Adrenal gland (tissue), 19 donors: ENCODE data around the gene CDHR3. TPM values are rescaled to one million over a fixed set of nuclear protein-coding genes. Genes with fewer than 3 reads are reported as not detected.

Experiments used
- DNase-seq, 7 donors: peaks; one replicate each; pipeline ENCODE4 v3.0.0-alpha.2; 2019 to 2020
- H3K27ac ChIP-seq, 5 donors: fragments of 200-600 bp; sonication (generic) in 4 of 5; 1 replicate in 3 of 5; 2 replicates in 2 of 5; pipeline versions ENCODE4 v1.5.1 to v1.8.0; 2016 to 2020; ENCODE audit warnings: mild to moderate bottlenecking in 1 of 5
- H3K27me3 ChIP-seq: fragments of 200-600 bp; 2 replicates; pipeline ENCODE4 v1.8.0; 2021
- H3K36me3 ChIP-seq, 2 donors: fragments of 200-600 bp; replicated peaks in 1 of 2; 1 replicate in 1 of 2; 2 replicates in 1 of 2; pipeline versions ENCODE4 v1.5.1 to v1.8.0; 2018 to 2022
- H3K4me1 ChIP-seq, 2 donors: fragments of 200-600 bp; replicated peaks in 1 of 2; 1 replicate in 1 of 2; 2 replicates in 1 of 2; pipeline versions ENCODE4 v1.5.1 to v1.8.0; 2018 to 2021
- H3K4me3 ChIP-seq, 4 donors: fragments of 200-600 bp; sonication (generic) in 3 of 4; one replicate each; pipeline ENCODE4 v1.5.1; 2016 to 2018
- H3K9me3 ChIP-seq, 3 donors: fragments of 200-600 bp; sonication (generic) in 1 of 3; replicated peaks in 1 of 3; 1 replicate in 2 of 3; 2 replicates in 1 of 3; pipeline versions ENCODE4 v1.5.1 to v1.8.0; 2016 to 2021
- CTCF ChIP-seq, 6 experiments: fragments of 450-650 bp in 4 of 6; fragments of 200-600 bp in 2 of 6; sonication (generic) in 1 of 6; IDR thresholded peaks; 1 replicate in 5 of 6; 2 replicates in 1 of 6; pipeline versions ENCODE4 v1.5.1 to v1.8.0; 2016 to 2021; ENCODE audit warnings: antibody characterized with exemption in 6 of 6, mild to moderate bottlenecking in 2 of 6, moderate library complexity in 1 of 6
- POLR2A ChIP-seq, 2 donors: fragments of 450-650 bp; IDR thresholded peaks; one replicate each; pipeline ENCODE4 v1.6.1; 2017; ENCODE audit warnings: antibody characterized with exemption in 2 of 2, mild to moderate bottlenecking in 2 of 2, moderate library complexity in 1 of 2
- WGBS, 4 donors: extraction: QIAGEN DNeasy Blood & Tissue Kit in 2 of 4; methylation state at CpG; one replicate each; pipeline versions ENCODE4 v1.1.5 to v1.1.7; 2013 to 2017; 5-methylcytosine and 5-hydroxymethylcytosine counted together
- intact Hi-C, 2 donors: fragments of 100-400 bp; cut with DNase I; formaldehyde crosslinking; loops; one replicate each; pipeline versions ENCODE4 v1.14.1 to v1.15.0; 2022 to 2023
- long read RNA-seq, 10 donors: library from polyadenylated mRNA in 3 of 10; unstranded in 2 of 10; stranded (forward) in 1 of 10; transcript quantifications; one replicate each; pipeline ENCODE4 v2.0.0 and lab custom pipeline, GENCODE V29; 2021 to 2026
- polyA plus RNA-seq, 3 donors: library from polyadenylated mRNA; stranded (reverse); fragments of 200-250 nt in 2 of 3; fragments of 350-450 nt in 1 of 3; fragmentation: Illumina TruSeq in 1 of 3; extraction: RNeasy Lipid Tissue Mini Kit (QIAGEN cat#74804) in 1 of 3; gene quantifications; one replicate each; pipeline ENCODE4 v1.2.3, GENCODE V29; 2013 to 2014
- total RNA-seq, 9 donors: library from RNA; depleted of rRNA in 4 of 9; stranded (reverse); fragments of >200 nt in 4 of 9; fragments of 120-200 nt in 1 of 9; fragmentation: NEBNext Ultra II Directional in 1 of 9; extraction: Animal tissue kit (Norgen Biotek cat#: 25700) in 1 of 9; gene quantifications; one replicate each; pipeline versions ENCODE4 v1.1.0 to v1.2.4, GENCODE V29; 2013 to 2023
- donor health status: healthy with polysubstance abuse.
- donor health status: Bipolar disorder and iron deficiency.
- donor health status: DM: yes; HTN: yes; CAD: no.
- donor health status: DM: no; HTN: no; CAD: no.
- donor health status: DM: no; HTN: no; CAD: no.
- donor health status: DM: yes; HTN: yes; CAD: no.

CDHR3 gene
- total RNA-seq: 1 to 10 TPM in 8 of 9 donors, under 1 TPM in 1; 0.66 to 5.0 (median 2.2) TPM
- polyA plus RNA-seq: 1 to 10 TPM in 2 of 3 donors, under 1 TPM in 1; 0.79 to 4.3 (median 2.9) TPM
- long read RNA-seq, donor 1, partial matches to known transcripts: 0 of 1 reads
- long read RNA-seq, donor 1, other reads (novel, unspliced or antisense): 0 of 1 reads
- long read RNA-seq, donor 2: 0 reads
- long read RNA-seq, donor 3: 0 reads
- long read RNA-seq, donor 4: 0 reads
- long read RNA-seq, donor 5, partial matches to known transcripts: 0 of 2 reads
- long read RNA-seq, donor 5, other reads (novel, unspliced or antisense): 2 of 2 reads
- long read RNA-seq, donor 6, partial matches to known transcripts: 1 of 1 reads
- long read RNA-seq, donor 6, other reads (novel, unspliced or antisense): 0 of 1 reads
- long read RNA-seq, donor 7: 0 reads
- long read RNA-seq, donor 8: 0 reads
- long read RNA-seq, donor 9: 0 reads
- long read RNA-seq, donor 10: 0 reads

- no peak for DNase-seq
- intact Hi-C loops: no loop called here
- no peaks in the 10 kb centered on the region for H3K4me1 ChIP-seq
- H3K36me3 ChIP-seq: no peaks in the 10 kb centered on the region
- H3K27me3 ChIP-seq: no peaks in the 10 kb centered on the region
- H3K27ac ChIP-seq: no peak within 1 kb of the TSS
- no peak for TF ChIP-seq POLR2A (IDR thresholded peaks at IDR 0.05)
- TF ChIP-seq CTCF (IDR thresholded peaks at IDR 0.05): no peak
- no peaks in the 10 kb centered on the region for H3K9me3 ChIP-seq
- no peak within 1 kb of the TSS for H3K4me3 ChIP-seq
- 88 to 93% (median 89%) methylated on average over 4 of the region's 4 CpGs for WGBS, 4 donors
Measured at GRCh38 chr7:105963038-105963667, at the start of gene CDHR3. TSS of gene CDHR3 (plus strand) at chr7:105963264. CDS start at chr7:105963319, 55 bp downstream.

- DNase-seq: no peak
- Histone ChIP-seq H3K4me3 (no peak overlapping the region), H3K27me3 (no peaks in the 10 kb centered on the region), H3K4me1 (no peaks in the 10 kb centered on the region), H3K9me3 (no peaks in the 10 kb centered on the region), H3K27ac (no peak overlapping the region), H3K36me3 (no peaks in the 10 kb centered on the region)
- 77 to 98% (median 88%) methylated on average over 3 of the region's 3 CpGs for WGBS, 4 donors
- intact Hi-C loops: no loop called here
- TF ChIP-seq POLR2A (IDR thresholded peaks at IDR 0.05) (no peak), CTCF (IDR thresholded peaks at IDR 0.05) (no peak)
Measured at GRCh38 chr7:105913947-105914346, 49.1 kb upstream of the CDHR3 start.

GRCh38 chr7:105916603-105917002 lies 46.5 kb upstream of the CDHR3 start:
- no peak overlapping the region for H3K4me3 ChIP-seq
- no peak for DNase-seq
- H3K27me3 ChIP-seq: no peaks in the 10 kb centered on the region
- H3K36me3 ChIP-seq: no peaks in the 10 kb centered on the region
- intact Hi-C loops: no loop called here
- 81 to 93% (median 88%) methylated on average over 1 of the region's 1 CpG for WGBS, 4 donors
- H3K27ac ChIP-seq: no peak overlapping the region
- TF ChIP-seq POLR2A (IDR thresholded peaks at IDR 0.05): no peak
- TF ChIP-seq CTCF (IDR thresholded peaks at IDR 0.05): no peak
- no peaks in the 10 kb centered on the region for H3K4me1 ChIP-seq
- no peaks in the 10 kb centered on the region for H3K9me3 ChIP-seq

- Histone ChIP-seq H3K9me3 (no peaks in the 10 kb centered on the region), H3K4me1 (no peaks in the 10 kb centered on the region), H3K4me3 (no peak overlapping the region), H3K27ac (no peak overlapping the region), H3K36me3 (no peaks in the 10 kb centered on the region), H3K27me3 (no peaks in the 10 kb centered on the region)
- WGBS, 4 donors: 91 to 97% (median 96%) methylated on average over 2 of the region's 2 CpGs
- TF ChIP-seq CTCF (IDR thresholded peaks at IDR 0.05) (no peak), POLR2A (IDR thresholded peaks at IDR 0.05) (no peak)
- intact Hi-C loops: no loop called here
- DNase-seq: no peak
Measured at GRCh38 chr7:105917659-105918058, 45.4 kb upstream of the CDHR3 start.
